Measurements from ENCODE around the gene NDUFA12. TPM values are rescaled to one million over a fixed set of nuclear protein-coding genes. Genes with fewer than 3 reads are reported as not detected.

NDUFA12 gene
- total RNA-seq, 1 experiment from 2014 or later, result 89.0 TPM

DNA sequence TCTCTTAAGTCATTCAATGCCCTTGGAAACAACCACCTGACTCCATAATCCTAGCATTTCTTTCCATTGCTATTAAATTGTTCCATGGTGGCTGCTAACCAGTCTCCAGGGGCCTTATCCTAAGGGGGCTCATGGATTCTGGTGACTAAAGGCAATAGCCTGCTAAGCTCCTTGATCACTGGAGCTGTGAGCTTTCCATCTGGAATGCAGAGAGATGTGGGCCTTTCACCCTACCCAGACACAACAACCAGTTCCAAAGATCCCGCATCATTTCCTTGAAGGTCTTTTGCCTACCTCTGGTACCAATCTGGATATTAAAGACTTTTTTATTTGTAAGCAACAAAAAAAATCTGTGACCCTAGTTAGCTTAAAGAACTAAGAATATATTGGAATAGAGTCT is 32.9 kb downstream of the NDUFA12 start:
- no peaks in the 10 kb centered on the region for H3K27me3 ChIP-seq (ENCODE audit: control insufficient read depth, insufficient read depth, low read length)
- no peak overlapping the region for H3K4me3 ChIP-seq (ENCODE audit: insufficient read depth, low read depth, low read length)
- DNase-seq, result no peak
- no peaks in the 10 kb centered on the region for H3K36me3 ChIP-seq (replicated peaks; ENCODE audit: control insufficient read depth, insufficient read depth, low read length)

DNA sequence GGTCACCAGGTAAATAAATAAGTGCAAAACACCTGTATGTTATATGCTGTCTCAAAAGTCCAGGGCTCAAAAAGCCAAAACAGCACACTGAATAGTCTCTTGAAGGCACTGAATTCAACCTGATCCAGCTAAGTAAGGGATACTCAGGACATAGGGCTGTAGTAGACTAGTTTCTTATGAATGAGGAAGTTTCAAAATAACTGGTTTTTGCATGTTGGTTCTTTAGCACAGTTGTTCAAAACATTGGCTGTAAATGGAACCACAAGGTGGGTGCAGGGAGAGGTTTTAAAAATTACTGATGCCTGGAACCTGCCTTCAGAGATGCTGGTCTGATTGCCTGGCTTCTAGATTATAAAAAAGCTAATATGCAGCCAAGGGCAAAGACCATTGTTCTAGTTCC is 34.1 kb downstream of the NDUFA12 start:
- Histone ChIP-seq H3K4me3 (ENCODE audit: insufficient read depth, low read depth, low read length) (no peak overlapping the region), H3K36me3 (replicated peaks; ENCODE audit: control insufficient read depth, insufficient read depth, low read length) (no peaks in the 10 kb centered on the region), H3K27me3 (ENCODE audit: control insufficient read depth, insufficient read depth, low read length) (no peaks in the 10 kb centered on the region)
- DNase-seq, result no peak

- H3K27me3 ChIP-seq (ENCODE audit: control insufficient read depth, insufficient read depth, low read length), result no peaks in the 10 kb centered on the region
- no peak overlapping the region for H3K4me3 ChIP-seq (ENCODE audit: insufficient read depth, low read depth, low read length)
- H3K36me3 ChIP-seq (replicated peaks; ENCODE audit: control insufficient read depth, insufficient read depth, low read length), result no peaks in the 10 kb centered on the region
- no peak for DNase-seq
Measured at GRCh38 chr12:94965982-94966630, 37.4 kb downstream of the NDUFA12 start.

GRCh38 chr12:94963649-94964048 is 39.8 kb downstream of the NDUFA12 start:
- Histone ChIP-seq H3K36me3 (replicated peaks; ENCODE audit: control insufficient read depth, insufficient read depth, low read length) (no peaks in the 10 kb centered on the region), H3K4me3 (ENCODE audit: insufficient read depth, low read depth, low read length) (no peak overlapping the region), H3K27me3 (ENCODE audit: control insufficient read depth, insufficient read depth, low read length) (no peaks in the 10 kb centered on the region)
- DNase-seq, result no peak

GRCh38 chr12:94962670-94963069 is 40.8 kb downstream of the NDUFA12 start:
- no peaks in the 10 kb centered on the region for H3K36me3 ChIP-seq (replicated peaks; ENCODE audit: control insufficient read depth, insufficient read depth, low read length)
- no peaks in the 10 kb centered on the region for H3K27me3 ChIP-seq (ENCODE audit: control insufficient read depth, insufficient read depth, low read length)
- DNase-seq, result no peak
- H3K4me3 ChIP-seq (ENCODE audit: insufficient read depth, low read depth, low read length), result no peak overlapping the region

DNA sequence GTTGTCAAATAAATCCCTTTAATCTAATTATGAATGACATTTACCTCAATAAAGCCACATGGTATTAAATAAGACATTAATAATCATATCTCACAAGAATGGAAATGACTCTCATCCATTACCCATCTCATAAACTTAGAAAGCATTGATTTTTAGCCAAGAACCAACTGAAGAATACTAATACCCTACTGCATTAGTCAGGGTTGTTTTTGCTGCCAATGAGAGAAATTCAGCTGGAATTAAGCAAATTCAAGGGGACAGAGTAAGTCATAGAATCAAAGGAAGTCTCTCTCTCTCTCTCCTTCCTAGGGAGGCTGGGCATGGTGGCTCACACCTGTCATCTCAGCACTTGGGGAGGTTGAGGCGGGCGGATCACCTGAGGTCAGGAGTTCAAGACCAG is 41.6 kb downstream of the NDUFA12 start:
- H3K36me3 ChIP-seq (replicated peaks; ENCODE audit: control insufficient read depth, insufficient read depth, low read length), result no peaks in the 10 kb centered on the region
- H3K4me3 ChIP-seq (ENCODE audit: insufficient read depth, low read depth, low read length), result no peak overlapping the region
- no peak for DNase-seq
- no peaks in the 10 kb centered on the region for H3K27me3 ChIP-seq (ENCODE audit: control insufficient read depth, insufficient read depth, low read length)

- DNase-seq, result no peak
- Histone ChIP-seq H3K4me3 (ENCODE audit: insufficient read depth, low read depth, low read length) (no peak overlapping the region), H3K27me3 (ENCODE audit: control insufficient read depth, insufficient read depth, low read length) (no peaks in the 10 kb centered on the region), H3K36me3 (replicated peaks; ENCODE audit: control insufficient read depth, insufficient read depth, low read length) (no peaks in the 10 kb centered on the region)
Measured at GRCh38 chr12:94961256-94961824, 42.2 kb downstream of the NDUFA12 start.

DNA sequence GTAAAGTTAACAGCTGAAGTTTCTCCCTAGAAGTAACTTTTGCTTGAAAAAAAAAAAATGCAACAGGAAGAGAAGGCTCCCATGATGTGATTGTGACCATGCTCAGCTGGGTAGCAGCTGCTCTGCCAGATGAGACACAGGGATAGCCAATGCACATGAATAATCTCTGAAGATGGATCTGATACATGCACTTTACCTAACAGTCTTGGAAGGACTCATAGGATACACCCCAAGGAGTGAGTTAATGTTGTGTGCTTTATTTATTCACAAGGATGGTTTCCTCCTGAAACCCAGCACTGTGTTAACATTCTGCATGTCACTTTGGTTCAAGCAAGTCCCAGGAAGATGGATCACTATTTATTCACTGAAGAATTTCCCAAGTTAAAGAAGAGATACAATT is 46.5 kb downstream of the NDUFA12 start:
- no peaks in the 10 kb centered on the region for H3K36me3 ChIP-seq (replicated peaks; ENCODE audit: control insufficient read depth, insufficient read depth, low read length)
- no peak for DNase-seq
- no peaks in the 10 kb centered on the region for H3K27me3 ChIP-seq (ENCODE audit: control insufficient read depth, insufficient read depth, low read length)
- no peak overlapping the region for H3K4me3 ChIP-seq (ENCODE audit: insufficient read depth, low read depth, low read length)

- DNase-seq, result no peak
- Histone ChIP-seq H3K36me3 (replicated peaks; ENCODE audit: control insufficient read depth, insufficient read depth, low read length) (no peaks in the 10 kb centered on the region), H3K27me3 (ENCODE audit: control insufficient read depth, insufficient read depth, low read length) (no peaks in the 10 kb centered on the region), H3K4me3 (ENCODE audit: insufficient read depth, low read depth, low read length) (no peak overlapping the region)
Measured at GRCh38 chr12:94954948-94955592, 48.4 kb downstream of the NDUFA12 start.

GRCh38 chr12:94954029-94954685 is 49.3 kb downstream of the NDUFA12 start:
- no peaks in the 10 kb centered on the region for H3K27me3 ChIP-seq (ENCODE audit: control insufficient read depth, insufficient read depth, low read length)
- H3K36me3 ChIP-seq (replicated peaks; ENCODE audit: control insufficient read depth, insufficient read depth, low read length), result no peaks in the 10 kb centered on the region
- DNase-seq, result no peak
- H3K4me3 ChIP-seq (ENCODE audit: insufficient read depth, low read depth, low read length), result no peak overlapping the region

- no peaks in the 10 kb centered on the region for H3K36me3 ChIP-seq (replicated peaks; ENCODE audit: control insufficient read depth, insufficient read depth, low read length)
- H3K27me3 ChIP-seq (ENCODE audit: control insufficient read depth, insufficient read depth, low read length), result no peaks in the 10 kb centered on the region
- DNase-seq, result no peak
- no peak overlapping the region for H3K4me3 ChIP-seq (ENCODE audit: insufficient read depth, low read depth, low read length)
Measured at GRCh38 chr12:94952325-94952724, 51.2 kb downstream of the NDUFA12 start.

DNA sequence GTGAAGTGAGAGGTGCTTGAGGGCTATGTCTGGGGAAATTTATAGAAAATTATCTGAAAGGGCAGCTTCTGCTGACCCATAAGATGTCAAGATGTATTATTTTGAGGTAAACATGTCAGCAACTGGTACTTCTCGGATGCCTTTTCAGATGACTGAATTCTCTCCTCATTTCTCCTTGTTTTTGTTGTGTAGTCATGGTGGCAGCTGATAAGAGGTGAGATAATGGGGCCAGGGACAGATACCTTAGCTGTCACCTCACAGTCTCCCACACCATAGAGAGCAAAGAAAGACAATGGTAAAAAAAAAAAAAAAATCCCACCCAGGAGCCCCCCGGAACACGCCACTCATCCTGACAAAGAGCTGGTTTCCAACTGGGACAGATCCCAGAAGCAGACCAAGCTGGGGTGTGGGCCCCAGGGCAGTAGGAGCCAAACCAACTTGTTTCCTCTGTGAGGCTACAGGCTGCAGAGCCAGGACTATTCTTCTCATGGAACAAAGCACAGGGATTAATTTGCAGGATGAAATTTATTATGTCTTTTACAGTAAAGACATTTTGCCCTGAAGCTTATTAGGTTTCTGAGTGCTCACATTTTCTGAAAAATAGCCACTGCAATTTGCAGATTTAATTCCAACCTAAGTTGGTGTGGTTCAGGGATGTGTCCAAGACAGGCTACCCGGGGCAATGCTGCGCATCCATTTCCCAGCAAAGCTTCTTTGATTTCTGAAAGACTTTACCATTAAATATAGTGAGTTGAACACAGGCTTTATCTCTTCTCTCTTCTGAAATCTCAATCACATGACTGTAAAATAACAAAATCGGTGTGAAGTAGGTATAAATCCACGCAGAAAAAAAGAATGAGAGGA is 52.2 kb downstream of the NDUFA12 start:
- H3K27me3 ChIP-seq (ENCODE audit: control insufficient read depth, insufficient read depth, low read length), result no peaks in the 10 kb centered on the region
- DNase-seq, result no peak

GRCh38 chr12:94948232-94948810 is 55.2 kb downstream of the NDUFA12 start:
- DNase-seq, result no peak

More for the DNA sequence above, 52.2 kb downstream of the NDUFA12 start:
- Histone ChIP-seq H3K4me3 (ENCODE audit: insufficient read depth, low read depth, low read length) (no peak overlapping the region), H3K36me3 (replicated peaks; ENCODE audit: control insufficient read depth, insufficient read depth, low read length) (no peaks in the 10 kb centered on the region)

DNA sequence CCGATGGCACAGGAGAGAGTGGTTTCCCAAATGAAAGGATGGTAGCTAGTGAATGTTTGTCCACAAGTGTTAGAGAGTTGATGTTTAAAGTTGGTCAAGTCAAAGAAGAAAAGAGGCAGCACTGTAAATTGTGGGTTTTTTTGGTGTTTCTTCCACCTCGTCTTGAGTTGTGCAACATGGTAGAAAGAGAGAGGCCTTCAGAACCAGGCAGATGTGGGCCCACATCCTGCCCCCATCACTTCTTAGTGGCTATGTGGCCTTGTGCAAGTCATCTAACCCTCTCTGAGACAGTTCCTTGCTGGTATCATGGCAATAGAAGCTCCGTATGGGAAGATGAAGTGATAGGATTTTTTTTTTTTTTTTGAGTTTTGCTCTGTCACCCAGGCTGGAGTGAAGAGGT is 60.8 kb downstream of the NDUFA12 start:
- Histone ChIP-seq H3K4me3 (ENCODE audit: insufficient read depth, low read depth, low read length) (no peak overlapping the region), H3K36me3 (replicated peaks; ENCODE audit: control insufficient read depth, insufficient read depth, low read length) (no peaks in the 10 kb centered on the region), H3K27me3 (ENCODE audit: control insufficient read depth, insufficient read depth, low read length) (no peaks in the 10 kb centered on the region)
- no peak for DNase-seq

More at GRCh38 chr12:94948232-94948810, 55.2 kb downstream of the NDUFA12 start:
- H3K4me3 ChIP-seq (ENCODE audit: insufficient read depth, low read depth, low read length), result no peak overlapping the region
- no peaks in the 10 kb centered on the region for H3K27me3 ChIP-seq (ENCODE audit: control insufficient read depth, insufficient read depth, low read length)
- H3K36me3 ChIP-seq (replicated peaks; ENCODE audit: control insufficient read depth, insufficient read depth, low read length), result no peaks in the 10 kb centered on the region

Data from H7 (cell line).